HG02884 (cell line): ENCODE results near the gene NEK10.
A peak's percentile ranks its signal among the peaks of the same experiment; 100 is the strongest.
"Not testable (repeated sequence)": the region's sequence is repeated elsewhere in the genome, so short reads cannot be mapped to it uniquely, and the experiment has no call there.

ENCODE experiments used
- ATAC-seq: cut with Tn5 transposase; IDR thresholded peaks from one replicate; pipeline ENCODE4 v1.9.1; 2021; ENCODE audit warnings: mild to moderate bottlenecking, moderate library complexity; ENCODE audit not compliant: unreplicated experiment

NEK10 gene

GRCh38 chr3:27319847-27320526, 49.2 kb downstream of the NEK10 start:
- ATAC-seq: no peak

DNA sequence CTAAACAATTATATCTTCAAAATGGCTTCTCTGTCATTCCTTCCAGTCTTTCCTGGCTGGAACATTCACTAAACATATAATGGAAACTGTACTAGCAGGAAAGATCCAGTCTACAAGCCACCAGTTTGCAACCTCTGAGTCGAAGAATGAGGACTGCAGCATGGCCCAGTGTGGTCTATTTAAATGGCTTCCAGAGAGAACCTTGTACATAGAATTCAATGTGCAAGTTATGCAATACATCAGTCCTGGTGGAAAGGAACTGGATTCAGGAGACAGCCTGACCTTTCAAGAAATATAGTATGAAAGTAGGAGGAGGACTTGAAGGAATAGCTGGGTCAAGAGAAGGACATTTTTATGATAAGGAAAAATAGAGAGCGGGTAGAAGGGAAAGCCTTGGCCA, 49.9 kb downstream of the NEK10 start:
- no peak for ATAC-seq

DNA sequence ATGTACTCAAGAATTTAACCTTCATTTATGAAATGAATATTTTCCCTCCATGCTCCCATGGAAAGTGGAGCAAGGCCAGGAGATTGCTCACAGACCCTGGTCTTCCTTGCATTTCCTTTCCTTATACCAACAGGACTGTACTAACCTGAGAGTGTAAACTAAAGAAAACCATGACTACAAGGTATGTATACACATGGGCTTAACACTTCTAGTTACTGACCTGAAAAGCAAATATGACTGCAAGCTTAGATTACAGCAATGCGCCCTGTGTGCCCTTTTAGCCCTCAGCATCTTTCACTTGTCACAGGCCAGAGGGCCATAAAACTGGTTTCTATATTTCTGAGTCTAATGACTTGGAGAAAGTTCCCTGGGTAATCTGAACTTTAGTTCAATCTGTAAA, 52.1 kb downstream of the NEK10 start:
- ATAC-seq: no peak

DNA sequence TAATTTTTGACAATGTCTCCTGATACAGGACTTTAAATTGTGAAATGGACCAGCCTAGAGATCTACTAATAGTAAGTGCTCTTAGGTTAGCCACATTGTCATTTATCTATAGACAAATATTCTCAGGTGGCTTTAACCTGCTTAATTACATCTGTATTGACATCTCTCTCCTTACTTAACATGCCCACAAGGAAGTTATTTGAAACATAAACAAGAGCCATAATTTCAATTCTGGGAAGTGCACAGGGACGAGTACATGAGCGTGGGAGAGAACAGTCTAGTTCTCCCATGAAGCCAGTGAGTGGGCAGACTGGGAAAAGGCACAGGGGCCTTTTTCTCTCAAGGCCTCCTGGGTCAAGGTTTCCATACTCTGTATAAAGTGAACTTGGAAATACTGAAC, 54.2 kb downstream of the NEK10 start:
- no peak for ATAC-seq

GRCh38 chr3:27312044-27312668, 57.0 kb downstream of the NEK10 start:
- ATAC-seq: peak; percentile 93

- ATAC-seq: no peak
Observed at GRCh38 chr3:27311400-27311799, 57.8 kb downstream of the NEK10 start.

DNA sequence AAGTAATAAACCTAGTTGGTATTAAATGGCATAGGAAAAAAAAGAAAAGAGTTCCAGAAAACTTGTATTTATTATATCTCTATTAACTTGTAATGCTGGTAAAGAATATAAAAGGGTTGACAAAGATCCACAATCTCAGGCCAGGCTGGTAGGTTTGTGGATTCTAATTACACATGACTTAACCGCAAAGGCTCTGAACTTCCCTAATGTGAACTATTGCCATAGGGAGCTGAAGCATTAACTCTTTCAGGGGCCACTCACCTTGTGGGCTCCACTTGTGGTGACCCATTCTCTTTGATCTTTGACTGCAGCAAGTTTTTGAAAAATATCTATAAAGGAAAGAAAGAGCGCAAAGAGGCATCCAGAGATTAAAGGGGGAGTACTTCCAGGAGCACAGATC, 58.5 kb downstream of the NEK10 start:
- ATAC-seq: no peak

- no peak for ATAC-seq
Observed at GRCh38 chr3:27307566-27307965, 61.6 kb downstream of the NEK10 start.

- ATAC-seq: no peak
Observed at GRCh38 chr3:27302891-27303290, 66.3 kb downstream of the NEK10 start.

- ATAC-seq: not testable (repeated sequence)
Observed at GRCh38 chr3:27298981-27299380, 70.2 kb downstream of the NEK10 start.

DNA sequence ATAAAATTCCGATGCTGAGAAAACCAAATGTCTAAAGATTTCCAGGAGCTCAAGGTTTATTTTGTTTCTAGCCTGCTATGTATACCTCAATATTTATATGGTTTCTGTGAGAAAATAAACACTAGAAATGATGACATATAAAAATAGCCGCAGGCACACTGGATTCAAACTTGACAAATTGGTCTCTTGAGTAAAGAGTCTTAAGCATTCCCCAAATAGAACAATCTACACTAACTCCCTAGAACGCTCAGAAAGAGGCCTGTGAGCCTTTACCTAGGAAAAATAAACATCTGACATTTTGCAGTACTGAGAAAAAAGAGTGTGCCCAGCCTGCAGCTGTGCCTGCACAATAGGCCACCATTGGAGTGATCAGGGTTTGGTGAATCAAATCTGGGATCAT, 75.2 kb downstream of the NEK10 start:
- no peak for ATAC-seq

DNA sequence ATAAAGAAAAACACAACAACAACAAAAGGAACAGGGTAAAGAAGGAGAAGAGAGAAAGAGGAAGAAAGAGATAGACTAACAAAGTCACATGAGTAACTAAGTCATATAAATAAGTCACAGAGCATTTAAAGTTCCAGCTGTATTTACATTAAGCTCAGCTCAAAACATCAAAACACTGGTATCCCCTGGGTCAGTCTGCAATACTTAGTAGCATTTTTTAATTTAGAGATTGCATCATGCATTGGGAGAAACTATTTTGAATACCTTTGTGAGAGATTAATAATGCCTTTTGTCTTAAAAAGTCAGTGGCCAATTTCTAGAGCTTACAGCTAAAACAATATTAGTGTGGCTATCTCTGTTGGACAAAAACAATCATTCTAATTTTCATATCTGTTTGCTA, 78.4 kb downstream of the NEK10 start:
- no peak for ATAC-seq

GRCh38 chr3:27289769-27290413, 79.3 kb downstream of the NEK10 start:
- ATAC-seq: no peak

DNA sequence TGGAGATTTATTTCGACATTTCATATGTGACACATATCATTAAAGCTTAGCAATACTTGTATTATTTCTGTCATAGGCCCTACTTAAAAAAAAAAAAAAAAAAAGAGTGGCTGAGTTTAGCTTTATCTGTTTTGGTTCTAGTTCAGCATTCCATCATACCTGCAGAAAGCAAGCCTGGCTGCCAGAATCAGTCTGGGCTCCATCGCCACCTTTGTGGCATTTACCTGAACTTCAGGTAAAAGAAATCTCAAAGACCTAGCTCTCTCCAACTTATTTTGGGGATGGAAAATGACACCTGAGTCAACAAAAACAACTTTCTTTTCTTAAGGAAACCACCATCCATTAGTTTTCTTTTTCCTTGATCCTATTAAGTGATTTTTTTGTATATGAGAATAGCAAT, 82.1 kb downstream of the NEK10 start:
- no peak for ATAC-seq

- not testable (repeated sequence) for ATAC-seq
Observed at GRCh38 chr3:27286467-27286866, 82.7 kb downstream of the NEK10 start.

DNA sequence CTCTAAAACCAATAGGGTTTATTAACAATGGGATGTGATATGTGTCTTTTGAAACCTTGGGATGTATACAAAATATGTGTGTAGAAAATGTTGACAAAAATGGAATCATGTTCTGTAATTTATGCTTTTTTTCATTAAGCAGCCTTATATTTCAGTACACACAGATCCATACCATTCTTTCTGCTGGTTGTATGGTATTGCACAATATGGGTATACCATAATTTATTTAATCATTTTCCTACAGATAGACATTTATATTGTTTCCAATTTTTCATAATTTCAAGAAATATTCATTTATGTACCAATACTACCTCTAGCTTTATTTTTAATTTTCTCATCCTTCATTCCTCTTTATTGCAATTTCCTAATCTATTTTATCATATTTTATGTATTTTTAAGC, 83.5 kb downstream of the NEK10 start:
- no peak for ATAC-seq

DNA sequence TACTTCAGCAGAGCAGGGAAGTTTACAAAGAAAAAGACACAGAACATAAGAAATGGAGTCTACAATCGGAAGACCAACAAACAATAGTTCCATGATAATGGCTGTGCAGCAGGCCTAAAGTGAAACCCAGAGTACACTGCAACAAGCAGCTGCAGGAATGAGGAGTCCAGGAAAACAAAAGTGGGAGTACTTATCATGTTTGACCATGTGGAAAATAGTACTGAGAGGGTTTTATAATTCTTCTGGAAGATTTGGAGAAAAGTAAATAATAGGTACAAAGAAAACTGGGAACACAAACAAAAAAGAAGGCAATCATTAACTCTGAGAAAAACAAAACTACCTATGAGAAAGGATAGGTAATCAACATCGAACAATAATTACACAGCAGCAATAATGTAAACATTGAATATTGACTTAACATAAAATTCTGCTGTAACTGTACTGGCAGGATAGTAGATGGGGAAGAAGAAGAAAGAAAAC, 87.5 kb downstream of the NEK10 start:
- no peak for ATAC-seq

- ATAC-seq: no peak
Observed at GRCh38 chr3:27279123-27279522, 90.1 kb downstream of the NEK10 start.

DNA sequence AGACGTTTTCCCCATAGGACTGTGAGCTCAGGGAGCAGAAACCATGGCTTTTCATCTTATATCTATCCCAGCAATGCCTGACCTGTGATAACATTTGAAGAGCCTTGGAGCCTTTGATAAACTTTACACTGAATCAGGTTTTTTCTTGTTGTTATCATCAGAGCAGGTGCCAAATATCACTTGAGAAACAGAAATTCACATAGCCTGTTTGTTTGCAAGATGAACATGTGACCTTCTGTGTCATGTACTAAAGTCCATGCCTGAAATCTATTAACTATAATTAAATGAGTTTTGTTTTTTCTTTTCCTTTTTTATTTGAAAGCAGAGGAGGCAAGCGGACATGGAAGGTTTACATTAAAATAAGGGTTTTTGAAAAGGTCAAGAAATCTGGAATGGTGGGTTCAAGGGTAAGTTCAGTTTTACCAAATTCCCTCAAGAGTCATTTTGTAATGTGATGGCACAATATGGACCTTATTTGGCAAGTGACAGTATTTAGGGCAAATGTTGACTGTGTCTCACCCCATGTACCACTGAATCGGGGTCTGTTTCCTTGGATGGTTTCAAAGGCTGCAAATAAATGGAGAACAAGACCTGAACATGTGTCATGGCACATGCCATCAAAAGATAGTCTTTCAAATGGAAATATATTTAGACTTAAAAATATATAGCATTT, 90.7 kb downstream of the NEK10 start:
- ATAC-seq: no peak

DNA sequence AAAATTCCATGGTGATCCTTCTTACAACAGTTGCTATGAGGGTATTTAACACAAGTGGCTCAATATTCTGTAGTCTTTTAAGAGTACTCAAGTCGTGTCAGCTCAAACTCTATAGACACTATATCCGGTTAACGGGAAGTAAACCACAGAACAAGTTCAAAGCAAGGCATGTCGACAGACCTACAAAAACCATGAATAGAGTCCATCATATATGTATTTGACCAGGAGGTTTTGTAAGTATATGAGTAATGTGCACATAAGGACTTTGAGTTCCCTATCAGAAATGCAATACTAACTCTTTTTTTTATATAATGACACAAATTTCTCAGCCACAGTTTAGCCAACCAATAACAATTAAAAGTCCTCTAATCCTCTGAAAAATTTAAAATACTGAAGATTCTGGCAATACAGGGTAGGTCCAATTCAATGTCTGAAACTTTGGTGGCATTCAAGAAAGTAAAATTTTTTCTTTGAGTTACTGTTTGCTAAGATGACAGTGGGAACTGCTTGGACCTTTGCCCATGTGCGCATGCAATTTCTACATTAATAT, 93.7 kb downstream of the NEK10 start:
- ATAC-seq: no peak

DNA sequence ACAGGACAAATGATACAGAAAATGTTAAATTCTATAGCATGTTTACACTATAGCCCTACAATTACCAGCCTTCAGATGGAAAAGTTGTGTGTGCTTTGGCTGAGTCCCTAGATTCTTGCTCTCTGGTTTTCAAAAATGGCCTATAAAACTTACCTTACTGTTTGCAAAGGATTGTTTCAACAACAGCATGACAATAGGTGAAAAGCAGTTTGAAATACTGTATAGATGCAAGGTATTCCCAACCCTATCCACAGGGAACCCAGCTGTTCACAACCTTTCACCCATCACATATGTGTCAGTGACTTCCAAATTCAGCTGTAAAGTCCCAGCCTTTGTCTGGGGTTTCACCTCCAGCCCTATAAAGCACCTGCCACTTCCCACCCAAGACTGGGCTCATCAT, 97.3 kb downstream of the NEK10 start:
- no peak for ATAC-seq
